PC-3 (cell line): ENCODE measurements around the gene TUBGCP6. TPM values are rescaled to one million over a fixed set of nuclear protein-coding genes. Genes with fewer than 3 reads are reported as not detected.

ENCODE experiments used
- ATAC-seq: fragments of 200-7000 bp; cut with Tn5 transposase; 2 replicates; pipeline ENCODE4 v1.9.1; 2020; ENCODE audit warnings: mild to moderate bottlenecking, moderate library complexity
- BruUV-seq: library from RNA; stranded (reverse); fragments of 400-500 nt; replicated peaks from 2 replicates; lab custom pipeline; 2021; lab: Mats Ljungman, UMichigan
- CTCF ChIA-PET: fragments of 300-600 bp; sonication (Branson Sonifier 250); formaldehyde crosslinking; loops from one replicate; lab custom pipeline; 2022; ENCODE audit warnings: antibody characterized with exemption; lab: Charles Lee
- POLR2A ChIA-PET: fragments of 300-600 bp; sonication (Branson Sonifier 250); formaldehyde crosslinking; loops from one replicate; lab custom pipeline; 2022; ENCODE audit warnings: antibody characterized with exemption; ENCODE audit not compliant: unreplicated experiment; lab: Charles Lee
- DNase-seq: peaks from one replicate; pipeline ENCODE4 v3.0.0-alpha.2; 2015
- H2AFZ ChIP-seq: fragments of 300-600 bp; sonication (generic); 2 replicates; pipeline ENCODE4 v1.6.0; 2016; ENCODE audit warnings: antibody characterized with exemption, low read length
- H3F3A ChIP-seq: fragments of 300-600 bp; sonication (generic); one replicate; pipeline ENCODE4 v1.6.0; 2017; ENCODE audit warnings: antibody characterized with exemption, low read length, control low read depth, mild to moderate bottlenecking; ENCODE audit not compliant: unreplicated experiment
- H3K27ac ChIP-seq: fragments of 300-600 bp; sonication (generic); 2 replicates; pipeline ENCODE4 v1.5.1; 2016; ENCODE audit warnings: mild to moderate bottlenecking, low read length
- H3K27me3 ChIP-seq: fragments of 300-600 bp; sonication (generic); 2 replicates; pipeline ENCODE4 v1.6.1; 2016; ENCODE audit warnings: low read length, mixed read lengths
- H3K36me3 ChIP-seq: fragments of 300-600 bp; sonication (generic); 2 replicates; pipeline ENCODE4 v1.6.1; 2016; ENCODE audit warnings: low read depth, mixed run types, low read length, mixed read lengths
- H3K4me1 ChIP-seq: fragments of 300-600 bp; sonication (generic); 2 replicates; pipeline ENCODE4 v1.5.1; 2016; ENCODE audit warnings: low read length; ENCODE audit not compliant: insufficient read depth
- H3K4me2 ChIP-seq: fragments of 300-600 bp; sonication (generic); 2 replicates; pipeline ENCODE4 v1.6.0; 2016; ENCODE audit warnings: low read length
- H3K4me3 ChIP-seq: fragments of 300-600 bp; sonication (generic); 2 replicates; pipeline ENCODE4 v1.5.1; 2016; ENCODE audit warnings: mild to moderate bottlenecking, low read length, mixed read lengths
- H3K79me2 ChIP-seq: fragments of 300-600 bp; sonication (generic); 2 replicates; pipeline ENCODE4 v1.6.1; 2017; ENCODE audit warnings: low read length, mixed read lengths
- H3K9ac ChIP-seq: fragments of 300-600 bp; sonication (generic); 2 replicates; pipeline ENCODE4 v1.6.0; 2016; ENCODE audit warnings: mild to moderate bottlenecking, low read length
- H3K9me2 ChIP-seq: fragments of 300-600 bp; sonication (generic); replicated peaks from 2 replicates; pipeline ENCODE4 v1.6.1; 2016; ENCODE audit warnings: mixed run types, low read length, mixed read lengths
- H3K9me3 ChIP-seq: fragments of 300-600 bp; sonication (generic); 2 replicates; pipeline ENCODE4 v1.6.1; 2016; ENCODE audit warnings: low read length, mixed read lengths
- H4K20me1 ChIP-seq: fragments of 300-600 bp; sonication (generic); 2 replicates; pipeline ENCODE4 v1.6.1; 2016; ENCODE audit warnings: low read length, mixed read lengths
- CTCF ChIP-seq: fragments of 300-600 bp; sonication (generic); conservative IDR thresholded peaks from 2 replicates; pipeline ENCODE4 v1.5.1; 2017; ENCODE audit warnings: antibody characterized with exemption, low read depth, mild to moderate bottlenecking, low read length
- EZH2 ChIP-seq: fragments of 300-600 bp; sonication (generic); IDR thresholded peaks from one replicate; pipeline ENCODE4 v1.6.1; 2017; ENCODE audit warnings: antibody characterized with exemption, mild to moderate bottlenecking, low read length; ENCODE audit not compliant: unreplicated experiment
- EZH2phosphoT487 ChIP-seq: fragments of 300-600 bp; sonication (generic); IDR thresholded peaks from 2 replicates; pipeline ENCODE4 v1.6.1; 2018; ENCODE audit warnings: mild to moderate bottlenecking, antibody characterized with exemption, low read length, borderline replicate concordance
- intact Hi-C: fragments of 100-400 bp; cut with micrococcal nuclease; formaldehyde crosslinking; loops from 2 replicates; pipeline ENCODE4 v1.9.0; 2023
- total RNA-seq: library from RNA; depleted of rRNA; stranded (reverse); fragments of >200 nt; gene quantifications from 2 replicates; pipeline ENCODE4 v1.2.3, GENCODE V29; 2014

Gene TUBGCP6
- total RNA-seq, 1 experiment from 2014 or later: 32.1 TPM

GRCh38 chr22:50220603-50221409 lies 24.0 kb downstream of the TUBGCP6 start:
- BruUV-seq: TSS peak; percentile 14
- H3K4me1 ChIP-seq: no peaks in the 10 kb centered on the region

GRCh38 chr22:50219800-50220602 lies 24.8 kb downstream of the TUBGCP6 start:
- POLR2A ChIA-PET: no interaction called here
- BruUV-seq: no TSS peak
- Histone ChIP-seq H3F3A (no peaks in the 10 kb centered on the region), H2AFZ (no peak overlapping the region), H3K9me3 (no peaks in the 10 kb centered on the region), H3K79me2 (no peaks in the 10 kb centered on the region), H3K36me3 (peaks cover 3% of the 10 kb centered on the region; the same call in 1 of the 2 replicates), H3K9ac (no peak overlapping the region), H3K9me2 (no peaks in the 10 kb centered on the region), H3K4me1 (no peaks in the 10 kb centered on the region), H3K4me2 (no peak overlapping the region), H4K20me1 (no peaks in the 10 kb centered on the region), H3K27me3 (no peaks in the 10 kb centered on the region), H3K4me3 (no peak overlapping the region), H3K27ac (no peak overlapping the region)
- ATAC-seq (no peak), DNase-seq (no peak)
- intact Hi-C loops: no loop called here
- CTCF ChIA-PET: no interaction called here
- TF ChIP-seq EZH2phosphoT487: no peak
- no peak for TF ChIP-seq CTCF
- no peak for TF ChIP-seq EZH2

More at GRCh38 chr22:50220603-50221409, 24.0 kb downstream of the TUBGCP6 start:
- H3K9me2 ChIP-seq: no peaks in the 10 kb centered on the region
- H3K9ac ChIP-seq: no peak overlapping the region
- H3K27me3 ChIP-seq: no peaks in the 10 kb centered on the region
- intact Hi-C loops: no loop called here
- H3K79me2 ChIP-seq: no peaks in the 10 kb centered on the region
- no peaks in the 10 kb centered on the region for H4K20me1 ChIP-seq
- CTCF ChIA-PET: no interaction called here
- no peaks in the 10 kb centered on the region for H3K9me3 ChIP-seq
- DNase-seq: no peak
- H3K4me3 ChIP-seq: no peak overlapping the region
- H3F3A ChIP-seq: no peaks in the 10 kb centered on the region
- no peak overlapping the region for H3K27ac ChIP-seq
- H2AFZ ChIP-seq: no peak overlapping the region
- H3K4me2 ChIP-seq: no peak overlapping the region
- ATAC-seq: no peak
- H3K36me3 ChIP-seq: peaks cover 3% of the 10 kb centered on the region; the same call in 1 of the 2 replicates
- POLR2A ChIA-PET: no interaction called here
- TF ChIP-seq EZH2 (no peak), CTCF (no peak), EZH2phosphoT487 (no peak)
